H9 (cell line): ENCODE data around the gene TCF4. TPM values are rescaled to one million over a fixed set of nuclear protein-coding genes. Genes with fewer than 3 reads are reported as not detected.

Experiments
- DNase-seq: peaks from one replicate; pipeline ENCODE4 v3.0.0-alpha.2; 2017
- H2AFZ ChIP-seq: one replicate; pipeline ENCODE4 v1.6.1; 2013; ENCODE audit warnings: mild to moderate bottlenecking, low read length, control low read depth, moderate library complexity
- H2AK5ac ChIP-seq: 2 replicates; pipeline ENCODE4 v1.6.1; 2013; ENCODE audit warnings: low read length, control low read depth, mixed read lengths; ENCODE audit not compliant: insufficient read length
- H2BK120ac ChIP-seq: one replicate; pipeline ENCODE4 v1.6.1; 2013; ENCODE audit warnings: low read depth, mild to moderate bottlenecking, low read length, control low read depth, inconsistent platforms; ENCODE audit not compliant: poor library complexity, severe bottlenecking
- H2BK12ac ChIP-seq: 2 replicates; pipeline ENCODE4 v1.6.1; 2013; ENCODE audit warnings: low read length, control low read depth, mixed read lengths, low read depth; ENCODE audit not compliant: insufficient read length
- H2BK15ac ChIP-seq: 2 replicates; pipeline ENCODE4 v1.6.1; 2013; ENCODE audit warnings: low read depth, low read length, control low read depth
- H2BK20ac ChIP-seq: one replicate; pipeline ENCODE4 v1.6.1; 2013; ENCODE audit warnings: low read depth, mild to moderate bottlenecking, low read length, control low read depth, inconsistent platforms; ENCODE audit not compliant: poor library complexity, severe bottlenecking
- H2BK5ac ChIP-seq: 2 replicates; pipeline ENCODE4 v1.6.1; 2013; ENCODE audit warnings: low read length, control low read depth, mixed read lengths; ENCODE audit not compliant: insufficient read length
- H3K14ac ChIP-seq: 2 replicates; pipeline ENCODE4 v1.6.1; 2013; ENCODE audit warnings: low read length, control low read depth; ENCODE audit not compliant: insufficient read depth
- H3K18ac ChIP-seq: 2 replicates; pipeline ENCODE4 v1.6.1; 2013; ENCODE audit warnings: low read depth, mild to moderate bottlenecking, mixed read lengths, low read length, control low read depth; ENCODE audit not compliant: insufficient read length
- H3K23ac ChIP-seq: 2 replicates; pipeline ENCODE4 v1.6.1; 2013; ENCODE audit warnings: low read length, control low read depth, mixed read lengths, low read depth; ENCODE audit not compliant: insufficient read length
- H3K23me2 ChIP-seq: 2 replicates; pipeline ENCODE4 v1.6.1; 2013; ENCODE audit warnings: low read depth, mild to moderate bottlenecking, mixed read lengths, low read length, control low read depth; ENCODE audit not compliant: insufficient read length, poor library complexity, severe bottlenecking
- H3K27ac ChIP-seq: 2 replicates; pipeline ENCODE4 v1.5.1; 2013; ENCODE audit warnings: low read length, control low read depth, mixed read lengths, low read depth; ENCODE audit not compliant: insufficient read length
- H3K27me3 ChIP-seq: 2 replicates; pipeline ENCODE4 v1.6.1; 2013; ENCODE audit warnings: low read length, control low read depth, inconsistent platforms; ENCODE audit not compliant: insufficient read depth
- H3K4ac ChIP-seq: 2 replicates; pipeline ENCODE4 v1.6.1; 2013; ENCODE audit warnings: low read depth, mild to moderate bottlenecking, control low read depth, inconsistent platforms, low read length, moderate library complexity
- H3K4me1 ChIP-seq: 2 replicates; pipeline ENCODE4 v1.6.1; 2013; ENCODE audit warnings: low read length, control low read depth, inconsistent platforms; ENCODE audit not compliant: insufficient read depth
- H3K4me2 ChIP-seq: 2 replicates; pipeline ENCODE4 v1.6.1; 2013; ENCODE audit warnings: low read length, control low read depth, mixed read lengths; ENCODE audit not compliant: insufficient read length, insufficient read depth
- H3K56ac ChIP-seq: 2 replicates; pipeline ENCODE4 v1.6.1; 2013; ENCODE audit warnings: low read depth, mild to moderate bottlenecking, mixed read lengths, low read length, control low read depth; ENCODE audit not compliant: insufficient read length
- H3K79me1 ChIP-seq: 2 replicates; pipeline ENCODE4 v1.6.1; 2013; ENCODE audit warnings: low read depth, mild to moderate bottlenecking, moderate library complexity, low read length, control low read depth, inconsistent platforms; ENCODE audit not compliant: insufficient read depth, poor library complexity, severe bottlenecking
- H3K79me2 ChIP-seq: 2 replicates; pipeline ENCODE4 v1.6.1; 2013; ENCODE audit warnings: low read length, control low read depth, inconsistent platforms; ENCODE audit not compliant: insufficient read depth
- H3K9ac ChIP-seq: 2 replicates; pipeline ENCODE4 v1.6.1; 2013; ENCODE audit warnings: low read length, control low read depth, mixed read lengths; ENCODE audit not compliant: insufficient read length; ENCODE audit errors: extremely low read depth
- H3K9me3 ChIP-seq: one replicate; pipeline ENCODE4 v1.6.1; 2013; ENCODE audit warnings: low read depth, low read length, inconsistent platforms; ENCODE audit not compliant: control insufficient read depth
- H3T11ph ChIP-seq: one replicate; pipeline ENCODE4 v1.6.1; 2013; ENCODE audit warnings: mild to moderate bottlenecking, low read length, control low read depth, inconsistent platforms
- H4K20me1 ChIP-seq: one replicate; pipeline ENCODE4 v1.6.1; 2013; ENCODE audit not compliant: control insufficient read depth, insufficient read length, insufficient read depth
- H4K5ac ChIP-seq: 2 replicates; pipeline ENCODE4 v1.6.1; 2013; ENCODE audit warnings: low read depth, mild to moderate bottlenecking, mixed read lengths, low read length, control low read depth; ENCODE audit not compliant: insufficient read length
- H4K8ac ChIP-seq: replicated peaks from 2 replicates; pipeline ENCODE4 v1.6.1; 2013; ENCODE audit warnings: low read length, control low read depth, mixed read lengths, low read depth; ENCODE audit not compliant: insufficient read length
- H4K91ac ChIP-seq: 2 replicates; pipeline ENCODE4 v1.6.1; 2013; ENCODE audit warnings: low read depth, mild to moderate bottlenecking, moderate library complexity, mixed read lengths, low read length, control low read depth; ENCODE audit not compliant: insufficient read length
- H3K27ac Mint-ChIP-seq, 3 experiments: 2 replicates in 2 of 3; 3 replicates in 1 of 3; pipeline ENCODE4 v1.8.0; 2020 to 2021; ENCODE audit warnings: mixed read lengths in 3 of 3, mild to moderate bottlenecking in 1 of 3, moderate library complexity in 1 of 3
- H3K27me3 Mint-ChIP-seq: 2 replicates; pipeline ENCODE4 v1.8.0; 2021; ENCODE audit warnings: low read depth, mild to moderate bottlenecking, moderate library complexity, mixed read lengths
- H3K36me3 Mint-ChIP-seq, 3 experiments: 2 replicates in 2 of 3; 3 replicates in 1 of 3; pipeline ENCODE4 v1.8.0; 2020 to 2021; ENCODE audit warnings: low read depth in 3 of 3, mixed read lengths in 3 of 3; ENCODE audit not compliant: insufficient read depth in 1 of 3
- H3K4me1 Mint-ChIP-seq, 2 experiments: 2 replicates each; pipeline ENCODE4 v1.8.0; 2020; ENCODE audit warnings: mixed read lengths in 2 of 2
- H3K4me3 Mint-ChIP-seq, 2 experiments: 2 replicates in 1 of 2; 3 replicates in 1 of 2; pipeline ENCODE4 v1.8.0; 2020 to 2021; ENCODE audit warnings: mild to moderate bottlenecking in 2 of 2, mixed read lengths in 2 of 2, moderate library complexity in 1 of 2
- H3K9me3 Mint-ChIP-seq, 2 experiments: 2 replicates in 1 of 2; 3 replicates in 1 of 2; pipeline ENCODE4 v1.8.0; 2020; ENCODE audit warnings: mild to moderate bottlenecking in 2 of 2, mixed read lengths in 2 of 2, moderate library complexity in 1 of 2
- total RNA-seq: library from RNA; stranded (reverse); gene quantifications from 2 replicates; pipeline ENCODE4 v1.2.1, GENCODE V29; 2021
- TF ChIP-seq, protein P1 (sequence below): fragments of 200-600 bp; sonication (generic); conservative IDR thresholded peaks from 3 replicates; pipeline ENCODE4 v1.8.0; 2021; ENCODE audit warnings: antibody characterized with exemption, mild to moderate bottlenecking

The TCF4 gene
- total RNA-seq, 1 experiment from 2014 or later, result 99.4 TPM

DNA sequence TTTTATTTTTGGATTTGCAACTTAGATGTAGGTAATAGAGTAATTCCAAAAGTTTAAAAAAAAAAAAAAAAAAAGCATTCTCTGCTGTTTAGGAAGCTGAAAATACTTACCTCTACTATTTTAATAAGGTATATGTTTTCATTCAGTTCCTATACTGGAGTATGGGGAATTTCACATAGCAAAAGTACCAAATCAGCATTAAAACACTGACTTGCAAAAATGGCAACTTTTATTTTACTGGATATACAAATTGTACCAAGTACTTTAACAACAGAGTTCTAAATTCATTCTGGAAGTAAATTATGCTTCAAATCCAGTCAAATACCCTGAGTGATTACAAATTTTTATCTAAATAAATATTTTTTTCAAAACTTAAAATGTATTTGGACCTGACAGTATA is 76.7 kb downstream of the TCF4 start:
- Histone ChIP-seq H2BK20ac (no peak overlapping the region), H3K56ac (no peak overlapping the region), H3K23ac (no peak overlapping the region), H4K5ac (no peak overlapping the region), H3T11ph (no peak overlapping the region), H3K4me1 (peaks cover 13% of the 10 kb centered on the region; the same call in 1 of the 2 replicates), H3K18ac (no peak overlapping the region), H2AFZ (no peak overlapping the region), H3K4me2 (no peak overlapping the region), H4K8ac (no peak overlapping the region), H2AK5ac (no peak overlapping the region), H3K23me2 (no peaks in the 10 kb centered on the region), H2BK12ac (no peak overlapping the region), H4K91ac (no peak overlapping the region), H3K27ac (peak overlapping the region; percentile 56), H2BK5ac (no peak overlapping the region), H3K79me2 (peaks cover 2% of the 10 kb centered on the region; the same call in 1 of the 2 replicates), H3K9me3 (no peaks in the 10 kb centered on the region), H3K14ac (no peak overlapping the region), H3K4ac (no peak overlapping the region), H4K20me1 (no peaks in the 10 kb centered on the region), H2BK120ac (no peak overlapping the region), H2BK15ac (no peak overlapping the region), H3K27me3 (no peaks in the 10 kb centered on the region), H3K79me1 (no peaks in the 10 kb centered on the region), H3K9ac (no peak overlapping the region)
- no peak for DNase-seq
- no peaks in the 10 kb centered on the region for H3K36me3 Mint-ChIP-seq
- H3K9me3 Mint-ChIP-seq, result no peaks in the 10 kb centered on the region
- no peak overlapping the region for H3K4me3 Mint-ChIP-seq
- no peak overlapping the region; a peak in 1 of 7 replicates for H3K27ac Mint-ChIP-seq
- peaks cover 24 to 26% of the 10 kb centered on the region in 2 experiments for H3K4me1 Mint-ChIP-seq
- H3K27me3 Mint-ChIP-seq, result no peaks in the 10 kb centered on the region
- TF ChIP-seq, protein P1, sequence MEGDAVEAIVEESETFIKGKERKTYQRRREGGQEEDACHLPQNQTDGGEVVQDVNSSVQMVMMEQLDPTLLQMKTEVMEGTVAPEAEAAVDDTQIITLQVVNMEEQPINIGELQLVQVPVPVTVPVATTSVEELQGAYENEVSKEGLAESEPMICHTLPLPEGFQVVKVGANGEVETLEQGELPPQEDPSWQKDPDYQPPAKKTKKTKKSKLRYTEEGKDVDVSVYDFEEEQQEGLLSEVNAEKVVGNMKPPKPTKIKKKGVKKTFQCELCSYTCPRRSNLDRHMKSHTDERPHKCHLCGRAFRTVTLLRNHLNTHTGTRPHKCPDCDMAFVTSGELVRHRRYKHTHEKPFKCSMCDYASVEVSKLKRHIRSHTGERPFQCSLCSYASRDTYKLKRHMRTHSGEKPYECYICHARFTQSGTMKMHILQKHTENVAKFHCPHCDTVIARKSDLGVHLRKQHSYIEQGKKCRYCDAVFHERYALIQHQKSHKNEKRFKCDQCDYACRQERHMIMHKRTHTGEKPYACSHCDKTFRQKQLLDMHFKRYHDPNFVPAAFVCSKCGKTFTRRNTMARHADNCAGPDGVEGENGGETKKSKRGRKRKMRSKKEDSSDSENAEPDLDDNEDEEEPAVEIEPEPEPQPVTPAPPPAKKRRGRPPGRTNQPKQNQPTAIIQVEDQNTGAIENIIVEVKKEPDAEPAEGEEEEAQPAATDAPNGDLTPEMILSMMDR, result no peak
